Nephron progenitor cell (in vitro differentiated cells): ENCODE measurements around the gene C12orf43.
A peak's percentile ranks its signal among the peaks of the same experiment; 100 is the strongest.
"Not testable (repeated sequence)": the region's sequence is repeated elsewhere in the genome, so short reads cannot be mapped to it uniquely, and the experiment has no call there.

Experiments used
- DNase-seq: peaks from one replicate; pipeline ENCODE4 v3.0.0; 2021
- H3K27ac Mint-ChIP-seq: 2 replicates; pipeline ENCODE4 v1.8.0; 2021; ENCODE audit warnings: mild to moderate bottlenecking, moderate library complexity, mixed read lengths
- H3K27me3 Mint-ChIP-seq: 2 replicates; pipeline ENCODE4 v1.8.0; 2021; ENCODE audit warnings: mild to moderate bottlenecking, low read depth, mixed read lengths; ENCODE audit not compliant: poor library complexity
- H3K36me3 Mint-ChIP-seq: 2 replicates; pipeline ENCODE4 v1.8.0; 2021; ENCODE audit warnings: low read depth, mixed read lengths
- H3K4me1 Mint-ChIP-seq: 2 replicates; pipeline ENCODE4 v1.8.0; 2021; ENCODE audit warnings: mixed read lengths
- H3K4me3 Mint-ChIP-seq: 2 replicates; pipeline ENCODE4 v1.8.0; 2021; ENCODE audit warnings: mild to moderate bottlenecking, moderate library complexity, mixed read lengths
- H3K9me3 Mint-ChIP-seq: 2 replicates; pipeline ENCODE4 v1.8.0; 2021; ENCODE audit warnings: mild to moderate bottlenecking, moderate library complexity, mixed read lengths
- TF ChIP-seq, protein P1 (sequence below): fragments of 200-600 bp; sonication (generic); IDR thresholded peaks from 2 replicates; pipeline ENCODE4 v1.5.0; 2021; ENCODE audit warnings: antibody characterized with exemption

C12orf43 gene

GRCh38 chr12:121015825-121016766 is at the start of gene C12orf43:
Gene C12orf43 (minus strand): TSS chr12:121016487. CDS start chr12:121016474, 13 bp downstream.
- Mint-ChIP-seq H3K27ac (peak within 1 kb of the TSS; percentile 99), H3K4me1 (peaks cover 19% of the 10 kb centered on the region), H3K9me3 (no peaks in the 10 kb centered on the region), H3K27me3 (peaks cover 9% of the 10 kb centered on the region), H3K4me3 (peak within 1 kb of the TSS; percentile 98), H3K36me3 (peaks cover 5% of the 10 kb centered on the region)
- TF ChIP-seq, protein P1, sequence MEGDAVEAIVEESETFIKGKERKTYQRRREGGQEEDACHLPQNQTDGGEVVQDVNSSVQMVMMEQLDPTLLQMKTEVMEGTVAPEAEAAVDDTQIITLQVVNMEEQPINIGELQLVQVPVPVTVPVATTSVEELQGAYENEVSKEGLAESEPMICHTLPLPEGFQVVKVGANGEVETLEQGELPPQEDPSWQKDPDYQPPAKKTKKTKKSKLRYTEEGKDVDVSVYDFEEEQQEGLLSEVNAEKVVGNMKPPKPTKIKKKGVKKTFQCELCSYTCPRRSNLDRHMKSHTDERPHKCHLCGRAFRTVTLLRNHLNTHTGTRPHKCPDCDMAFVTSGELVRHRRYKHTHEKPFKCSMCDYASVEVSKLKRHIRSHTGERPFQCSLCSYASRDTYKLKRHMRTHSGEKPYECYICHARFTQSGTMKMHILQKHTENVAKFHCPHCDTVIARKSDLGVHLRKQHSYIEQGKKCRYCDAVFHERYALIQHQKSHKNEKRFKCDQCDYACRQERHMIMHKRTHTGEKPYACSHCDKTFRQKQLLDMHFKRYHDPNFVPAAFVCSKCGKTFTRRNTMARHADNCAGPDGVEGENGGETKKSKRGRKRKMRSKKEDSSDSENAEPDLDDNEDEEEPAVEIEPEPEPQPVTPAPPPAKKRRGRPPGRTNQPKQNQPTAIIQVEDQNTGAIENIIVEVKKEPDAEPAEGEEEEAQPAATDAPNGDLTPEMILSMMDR, result no peak
- DNase-seq, result peak; percentile 92

GRCh38 chr12:121065345-121065744 is 49.1 kb upstream of the C12orf43 start:
- Mint-ChIP-seq H3K4me3 (no peak overlapping the region), H3K36me3 (no peaks in the 10 kb centered on the region), H3K4me1 (peaks cover 2% of the 10 kb centered on the region), H3K27ac (no peak overlapping the region), H3K27me3 (peaks cover 16% of the 10 kb centered on the region), H3K9me3 (no peaks in the 10 kb centered on the region)
- no peak for DNase-seq
- TF ChIP-seq, protein P1, result no peak

DNA sequence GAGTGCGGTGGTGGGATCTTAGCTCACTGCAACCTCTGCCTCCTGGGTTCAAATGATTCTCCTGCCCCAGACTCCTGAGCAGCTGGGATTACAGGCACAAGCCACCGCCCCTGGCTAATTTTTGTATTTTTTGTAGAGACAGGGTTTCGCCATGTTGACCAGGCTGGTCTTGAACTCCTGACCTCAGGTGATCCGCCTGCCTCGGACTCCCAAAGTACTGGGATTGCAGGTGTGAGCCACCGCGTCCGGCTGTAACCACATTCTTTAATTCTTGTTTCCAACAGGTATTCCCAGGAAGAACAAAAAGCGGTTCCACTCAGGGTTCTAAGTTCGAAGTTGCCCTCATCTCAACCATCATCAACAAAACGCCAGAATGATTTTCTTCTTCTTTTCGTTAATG is 48.3 kb upstream of the C12orf43 start:
- not testable (repeated sequence) for H3K36me3 Mint-ChIP-seq, DNase-seq, H3K27ac Mint-ChIP-seq, H3K4me3 Mint-ChIP-seq, H3K4me1 Mint-ChIP-seq, H3K9me3 Mint-ChIP-seq
- H3K27me3 Mint-ChIP-seq, result peaks cover 20% of the 10 kb centered on the region

GRCh38 chr12:121064116-121064515 is 47.8 kb upstream of the C12orf43 start:
- TF ChIP-seq, protein P1, result no peak
- no peak for DNase-seq
- peaks cover 7% of the 10 kb centered on the region for H3K4me1 Mint-ChIP-seq
- H3K27ac Mint-ChIP-seq, result no peak overlapping the region
- H3K9me3 Mint-ChIP-seq, result no peaks in the 10 kb centered on the region
- H3K4me3 Mint-ChIP-seq, result no peak overlapping the region
- no peaks in the 10 kb centered on the region for H3K36me3 Mint-ChIP-seq
- H3K27me3 Mint-ChIP-seq, result peaks cover 20% of the 10 kb centered on the region

DNA sequence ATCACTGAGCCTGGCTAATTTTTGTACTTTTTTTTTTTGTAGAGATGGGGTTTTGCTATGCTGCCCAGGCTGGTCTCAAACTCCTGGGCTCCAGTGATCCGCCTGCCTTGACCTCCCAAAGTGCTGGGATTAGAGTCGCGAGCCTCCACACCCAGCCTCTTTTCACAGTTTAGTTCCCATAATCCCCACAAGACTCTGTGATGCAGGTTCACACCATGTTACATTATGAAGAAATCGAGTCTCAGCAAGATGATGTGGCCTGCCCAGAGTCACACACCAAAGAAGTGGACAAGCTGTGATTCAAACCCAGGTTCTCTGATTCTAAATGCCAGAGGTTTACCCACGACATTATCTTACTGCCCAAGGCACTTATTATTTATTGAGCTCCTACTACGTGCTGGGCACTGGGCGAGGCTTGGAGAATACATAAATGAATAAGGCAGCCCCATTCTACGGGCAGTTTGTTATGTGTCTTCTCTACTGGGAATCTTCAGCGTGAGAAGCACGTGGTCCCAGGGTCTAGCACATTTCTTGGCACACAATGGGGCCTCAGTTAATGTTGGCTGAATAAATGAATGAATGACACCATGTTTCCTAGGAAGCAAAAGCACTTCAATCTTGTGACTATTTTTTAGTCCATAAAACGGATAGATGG is 46.2 kb upstream of the C12orf43 start:
- peaks cover 20% of the 10 kb centered on the region for H3K27me3 Mint-ChIP-seq
- no peak for DNase-seq
- no peak overlapping the region for H3K4me3 Mint-ChIP-seq
- TF ChIP-seq, protein P1, result no peak
- no peak overlapping the region for H3K27ac Mint-ChIP-seq
- H3K4me1 Mint-ChIP-seq, result peaks cover 7% of the 10 kb centered on the region
- H3K9me3 Mint-ChIP-seq, result no peaks in the 10 kb centered on the region
- no peaks in the 10 kb centered on the region for H3K36me3 Mint-ChIP-seq

DNA sequence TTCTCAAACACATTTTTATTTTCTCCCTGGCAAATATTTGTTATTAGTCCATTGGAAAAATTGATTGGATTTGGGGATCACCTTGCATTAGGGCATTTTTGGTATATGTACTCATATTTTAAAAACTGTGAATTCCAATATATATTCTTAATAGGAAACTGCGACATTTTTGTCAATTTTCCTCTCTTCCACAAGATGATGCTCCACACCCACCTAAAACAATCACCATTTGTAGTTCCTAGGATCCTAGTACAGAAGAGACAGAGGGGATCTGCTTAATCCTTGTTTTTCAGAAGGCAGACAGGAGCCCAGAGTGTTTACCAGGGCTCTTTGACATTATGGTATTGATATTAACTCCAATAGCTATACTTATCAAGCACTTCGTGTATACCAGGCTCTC is 45.5 kb upstream of the C12orf43 start:
- DNase-seq, result no peak

More for the DNA sequence above, 45.5 kb upstream of the C12orf43 start:
- Mint-ChIP-seq H3K27me3 (peaks cover 22% of the 10 kb centered on the region), H3K9me3 (no peaks in the 10 kb centered on the region), H3K4me1 (peaks cover 7% of the 10 kb centered on the region), H3K36me3 (no peaks in the 10 kb centered on the region), H3K4me3 (no peak overlapping the region), H3K27ac (no peak overlapping the region)
- TF ChIP-seq, protein P1, result no peak
